AG08395 (cell line): ENCODE data around the gene CCDC66.
A peak's percentile ranks its signal among the peaks of the same experiment; 100 is the strongest.

Experiments
- DNase-seq: peaks from one replicate; pipeline ENCODE4 v3.0.0; 2012; ENCODE audit warnings: mixed read lengths, low spot score

The CCDC66 gene

GRCh38 chr3:56621681-56622080 is 64.7 kb downstream of the CCDC66 start:
- DNase-seq, result no peak

DNA sequence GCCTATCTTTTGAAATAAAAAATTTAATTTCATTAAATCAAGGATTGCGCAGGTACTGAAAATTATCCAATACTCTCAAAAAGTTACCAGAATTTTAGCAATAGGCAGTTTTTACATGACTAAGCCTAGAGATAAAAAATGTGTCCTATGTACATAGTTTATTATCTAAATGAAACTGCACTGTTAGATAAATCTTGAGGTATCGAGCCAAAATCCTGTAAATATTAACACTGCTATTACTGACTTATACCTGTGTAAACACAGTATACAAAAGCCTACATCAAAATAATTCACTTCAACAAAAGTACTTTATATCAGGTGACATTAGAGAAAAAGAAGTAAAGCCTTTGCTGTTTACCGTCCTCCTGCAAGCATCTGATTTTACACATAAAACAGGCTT is 65.4 kb downstream of the CCDC66 start:
- no peak for DNase-seq

GRCh38 chr3:56624725-56625124 is 67.8 kb downstream of the CCDC66 start:
- peak; percentile 58 for DNase-seq

DNA sequence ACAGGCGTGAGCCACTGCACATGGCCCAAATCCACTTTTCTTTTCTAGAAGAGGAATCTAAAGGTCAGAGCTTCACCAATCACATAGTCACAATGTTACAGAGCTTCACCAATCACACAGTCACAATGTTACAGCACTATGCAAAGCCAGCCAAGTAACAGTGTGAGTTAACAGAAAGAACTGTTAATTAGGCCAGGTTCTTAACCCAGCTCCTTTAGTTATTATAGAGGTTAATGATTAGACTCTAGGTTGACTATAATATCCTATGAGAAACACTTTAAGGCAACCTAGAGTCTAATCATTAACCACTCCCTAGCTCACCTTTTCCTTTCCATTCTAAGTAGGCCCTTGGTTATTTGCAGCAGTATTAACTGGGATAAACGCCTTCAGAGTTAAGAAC is 72.1 kb downstream of the CCDC66 start:
- DNase-seq, result no peak

DNA sequence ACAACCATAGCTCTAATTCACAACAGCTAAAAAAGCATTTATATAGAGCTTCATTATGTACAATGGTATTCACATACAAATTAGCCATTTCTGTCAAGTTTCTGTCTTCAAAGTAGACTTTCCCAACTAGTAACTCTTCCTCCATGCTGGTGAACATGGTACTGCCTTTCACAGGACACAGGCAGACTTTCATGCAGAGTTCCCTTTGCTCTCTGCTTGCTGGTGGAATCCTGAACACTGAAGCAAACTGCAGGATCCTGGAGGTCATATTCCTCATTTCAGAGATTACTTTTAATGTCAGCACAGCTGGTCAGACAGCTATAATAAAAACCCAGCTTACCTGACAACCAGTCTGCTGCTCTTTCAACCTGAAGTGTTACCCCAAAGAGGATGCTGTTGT is 72.5 kb downstream of the CCDC66 start:
- DNase-seq, result no peak

DNA sequence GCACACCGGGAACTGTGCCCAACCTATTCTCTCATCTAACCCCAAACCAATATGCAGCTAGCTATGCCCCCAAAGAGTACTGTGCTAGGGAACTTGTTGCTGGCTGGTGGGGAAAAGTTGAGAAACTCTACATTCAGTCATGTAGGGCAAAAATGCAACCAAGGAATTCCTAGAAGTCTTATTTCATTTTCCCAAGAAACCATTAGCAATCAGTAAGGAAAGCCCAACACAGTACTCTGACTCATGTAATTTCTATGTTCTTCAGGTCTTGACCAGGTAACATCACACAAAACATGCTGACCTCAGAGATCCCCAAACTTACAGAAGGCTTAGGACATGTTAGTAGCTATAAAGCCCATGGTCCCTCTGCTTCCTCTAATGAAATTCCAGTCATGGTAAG is 74.0 kb downstream of the CCDC66 start:
- DNase-seq, result no peak

DNA sequence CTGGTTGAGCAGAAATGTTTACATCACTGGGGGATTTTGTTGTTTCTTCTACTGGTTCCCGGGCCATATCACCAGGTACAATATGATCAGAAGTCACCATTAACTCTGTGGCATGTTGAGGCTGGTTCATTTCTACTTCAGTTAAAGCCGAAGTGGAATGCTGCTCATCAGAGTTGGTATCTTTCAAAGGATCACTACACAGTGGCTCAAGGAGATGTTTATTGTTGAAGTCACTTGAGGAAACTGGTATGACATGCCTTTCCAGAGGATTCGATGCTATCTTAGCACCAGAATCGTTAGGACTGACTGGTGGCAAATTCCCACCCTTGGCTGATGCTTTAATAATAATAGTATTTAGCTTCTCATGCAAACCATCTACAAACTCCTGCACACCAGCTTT is 76.2 kb downstream of the CCDC66 start:
- DNase-seq, result no peak

DNA sequence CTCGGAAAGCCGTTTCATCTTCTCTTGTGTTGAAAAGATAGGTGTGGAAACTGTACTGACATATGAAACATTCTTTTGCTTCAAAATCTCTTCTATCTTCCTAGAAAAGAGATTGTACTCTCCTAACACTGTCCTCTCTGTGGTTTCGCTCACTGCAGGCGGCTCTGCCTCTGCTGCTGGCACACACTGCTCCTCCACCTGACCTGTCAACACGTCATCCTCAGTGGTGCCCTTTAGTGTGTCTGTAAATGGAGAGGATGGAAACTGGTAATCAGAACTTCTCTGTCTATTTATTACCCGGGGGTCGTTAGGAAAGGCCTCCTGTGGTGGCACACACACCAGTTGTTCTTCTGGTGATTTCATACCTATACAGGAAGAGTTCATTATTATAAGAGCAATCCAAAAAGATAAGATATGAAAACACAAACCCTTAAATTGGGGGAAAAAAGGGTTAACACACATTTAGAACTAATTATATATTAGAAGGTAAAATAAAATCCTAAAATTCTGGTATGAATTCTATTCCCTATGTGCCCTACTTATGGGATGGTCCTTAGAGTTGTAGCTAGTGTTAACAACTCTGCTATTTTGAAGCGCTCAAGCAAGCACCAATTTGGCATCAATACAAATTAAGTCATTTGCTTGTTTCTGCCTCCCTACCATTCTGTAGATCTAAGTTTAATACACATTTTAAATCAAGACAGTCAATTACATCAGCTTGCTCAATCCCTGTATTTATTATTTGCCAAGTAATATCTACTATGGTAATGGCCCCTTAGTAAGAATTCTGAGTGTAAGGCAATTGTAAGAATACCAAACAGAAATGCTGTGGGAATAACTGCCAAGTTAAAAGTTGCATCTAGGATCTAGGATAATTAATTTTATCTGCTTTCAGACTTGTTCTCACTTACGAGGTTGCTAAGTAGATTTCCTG is 76.9 kb downstream of the CCDC66 start:
- DNase-seq, result no peak

DNA sequence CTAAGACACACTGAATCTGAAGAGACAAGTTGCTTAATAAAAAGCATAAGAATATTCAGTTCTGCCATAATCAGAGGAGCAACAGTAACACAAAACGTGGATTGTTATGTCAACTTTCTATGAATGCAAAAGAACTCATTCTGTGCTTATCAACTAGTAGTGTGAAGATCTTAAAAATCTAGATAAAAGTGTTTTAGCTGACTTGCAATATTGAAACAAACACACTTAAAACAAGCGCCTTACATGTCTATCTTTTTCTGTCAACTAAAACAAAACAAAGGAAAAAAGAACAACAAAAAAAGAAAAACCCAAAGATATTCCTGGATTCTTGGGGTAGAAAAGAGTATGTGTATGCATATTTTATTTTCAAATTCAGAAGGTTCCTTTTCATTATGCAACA is 88.4 kb downstream of the CCDC66 start:
- no peak for DNase-seq

GRCh38 chr3:56654460-56654859 is 97.5 kb downstream of the CCDC66 start:
- DNase-seq, result no peak

- DNase-seq, result no peak
These were observed 98.7 kb downstream of the CCDC66 start for GRCh38 chr3:56655709-56656108.

GRCh38 chr3:56664823-56665222 is 107.8 kb downstream of the CCDC66 start:
- no peak for DNase-seq

DNA sequence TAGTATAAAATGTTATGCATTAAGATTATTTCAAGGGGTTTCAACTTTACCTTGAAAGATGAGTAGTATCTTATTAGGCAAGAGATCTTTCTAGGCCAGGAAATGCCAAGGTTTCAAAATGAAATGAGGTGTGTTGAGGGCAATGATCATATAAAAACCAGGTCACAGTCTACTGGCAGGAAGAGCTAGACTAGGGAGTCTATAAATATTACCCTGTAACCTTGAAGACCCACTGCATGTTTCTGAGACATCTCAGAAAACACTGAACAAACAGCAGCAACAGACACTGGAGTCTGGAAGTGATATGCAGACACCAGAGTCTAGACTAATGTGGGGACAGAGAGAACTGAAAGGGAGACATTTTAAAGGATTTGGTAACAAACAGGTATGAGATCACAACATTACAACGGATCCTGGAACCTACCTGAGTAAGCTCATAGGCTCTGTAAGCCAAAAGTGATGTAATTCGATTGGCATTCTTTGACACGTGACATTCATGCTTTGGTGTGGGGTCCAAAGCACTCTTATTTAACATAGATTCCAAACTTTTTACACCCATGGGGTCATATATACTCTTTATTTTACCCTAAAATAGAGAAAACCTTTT is 111.1 kb downstream of the CCDC66 start:
- peak; percentile 15 for DNase-seq
